HEK293 (cell line): ENCODE results near the gene SRRM1.

ENCODE experiments used
- CTCF ChIA-PET: fragments of 350-600 bp; formaldehyde crosslinking; extraction: SDS; loops from one replicate; lab custom pipeline; 2021; ENCODE audit warnings: antibody characterized with exemption; lab: Yijun Ruan, JAX
- POLR2A ChIA-PET: fragments of 300-600 bp; formaldehyde crosslinking; extraction: SDS; loops from one replicate; lab custom pipeline; 2020; ENCODE audit warnings: antibody characterized with exemption, inconsistent platforms; lab: Yijun Ruan, JAX
- H3K27ac ChIP-seq: fragments of 200-500 bp; sonication (Bioruptor generic); 2 replicates; pipeline ENCODE4 v1.5.1; 2014; ENCODE audit warnings: low read depth, low read length, control low read depth, inconsistent platforms; ENCODE audit errors: extremely low read depth
- H3K36me3 ChIP-seq, 2 experiments: fragments of 200-500 bp in 1 of 2; sonication (Bioruptor generic) in 1 of 2; 1 replicate in 1 of 2; 2 replicates in 1 of 2; pipeline ENCODE4 v1.5.1; 2014 to 2017; ENCODE audit warnings: inconsistent platforms in 2 of 2, low read length in 2 of 2; ENCODE audit not compliant: control insufficient read depth in 2 of 2, insufficient read depth in 1 of 2
- H3K4me1 ChIP-seq: fragments of 200-500 bp; sonication (Bioruptor generic); 2 replicates; pipeline ENCODE4 v1.5.1; 2014; ENCODE audit warnings: mild to moderate bottlenecking, low read length, inconsistent platforms; ENCODE audit not compliant: control insufficient read depth, insufficient read depth
- H3K4me3 ChIP-seq: 2 replicates; pipeline ENCODE4 v1.5.1; 2011; ENCODE audit warnings: low read depth, mild to moderate bottlenecking, control low read depth, low read length, moderate library complexity
- H3K9me3 ChIP-seq: fragments of 200-500 bp; sonication (Bioruptor generic); 2 replicates; pipeline ENCODE4 v1.5.1; 2014; ENCODE audit warnings: low read depth, low read length, inconsistent platforms; ENCODE audit not compliant: control insufficient read depth, insufficient read depth
- BCL6B ChIP-seq: fragments of 450-650 bp; formaldehyde crosslinking; IDR thresholded peaks from 2 replicates; pipeline ENCODE4 v1.5.1; 2017; ENCODE audit warnings: missing biosample characterization, missing genetic modification characterization
- CTCF ChIP-seq: fragments of 450-650 bp; formaldehyde crosslinking; IDR thresholded peaks from 2 replicates; pipeline ENCODE4 v1.5.1; 2016; ENCODE audit warnings: missing biosample characterization, missing genetic modification characterization
- HOXD13 ChIP-seq: sonication (generic); formaldehyde crosslinking; IDR thresholded peaks from 2 replicates; pipeline ENCODE4 v1.8.0; 2022; ENCODE audit warnings: missing genetic modification reagents, borderline replicate concordance
- KLF17 ChIP-seq: fragments of 450-650 bp; formaldehyde crosslinking; IDR thresholded peaks from 2 replicates; pipeline ENCODE4 v1.5.1; 2016; ENCODE audit warnings: missing biosample characterization, missing genetic modification characterization
- PRDM4 ChIP-seq: fragments of 450-650 bp; formaldehyde crosslinking; IDR thresholded peaks from 2 replicates; pipeline ENCODE4 v1.5.1; 2017; ENCODE audit warnings: missing biosample characterization, missing genetic modification characterization
- REPIN1 ChIP-seq: fragments of 450-650 bp; formaldehyde crosslinking; IDR thresholded peaks from 2 replicates; pipeline ENCODE4 v1.5.1; 2017; ENCODE audit warnings: missing biosample characterization, missing genetic modification characterization, low read depth
- ZNF132 ChIP-seq: fragments of 450-650 bp; formaldehyde crosslinking; IDR thresholded peaks from 2 replicates; pipeline ENCODE4 v1.5.1; 2017; ENCODE audit warnings: missing biosample characterization, missing genetic modification characterization, borderline replicate concordance
- ZNF169 ChIP-seq: fragments of 450-650 bp; formaldehyde crosslinking; IDR thresholded peaks from 2 replicates; pipeline ENCODE4 v1.5.1; 2016; ENCODE audit warnings: missing biosample characterization, missing genetic modification characterization
- ZNF18 ChIP-seq: fragments of 450-650 bp; formaldehyde crosslinking; IDR thresholded peaks from 2 replicates; pipeline ENCODE4 v1.5.1; 2016; ENCODE audit warnings: missing biosample characterization, missing genetic modification characterization
- ZNF248 ChIP-seq: fragments of 450-650 bp; formaldehyde crosslinking; IDR thresholded peaks from 2 replicates; pipeline ENCODE4 v1.5.1; 2017; ENCODE audit warnings: missing biosample characterization, missing genetic modification characterization
- ZNF362 ChIP-seq: fragments of 450-650 bp; formaldehyde crosslinking; IDR thresholded peaks from 2 replicates; pipeline ENCODE4 v1.5.1; 2016; ENCODE audit warnings: missing biosample characterization, missing genetic modification characterization
- ZNF449 ChIP-seq: fragments of 450-650 bp; formaldehyde crosslinking; IDR thresholded peaks from 2 replicates; pipeline ENCODE4 v1.5.1; 2017; ENCODE audit warnings: missing biosample characterization, mild to moderate bottlenecking, missing genetic modification characterization, moderate library complexity
- ZNF629 ChIP-seq: fragments of 450-650 bp; formaldehyde crosslinking; IDR thresholded peaks from 2 replicates; pipeline ENCODE4 v1.5.1; 2017; ENCODE audit warnings: missing biosample characterization, missing genetic modification characterization
- ZNF660 ChIP-seq: fragments of 450-650 bp; IDR thresholded peaks from 2 replicates; pipeline ENCODE4 v1.5.1; 2018; ENCODE audit warnings: missing biosample characterization, mild to moderate bottlenecking, missing genetic modification characterization
- ZNF707 ChIP-seq: fragments of 450-650 bp; formaldehyde crosslinking; IDR thresholded peaks from 2 replicates; pipeline ENCODE4 v1.5.1; 2016; ENCODE audit warnings: missing biosample characterization, missing genetic modification characterization
- ZNF785 ChIP-seq: fragments of 450-650 bp; formaldehyde crosslinking; IDR thresholded peaks from 2 replicates; pipeline ENCODE4 v1.5.1; 2016; ENCODE audit warnings: missing biosample characterization, missing genetic modification characterization
- ZNF830 ChIP-seq: fragments of 450-650 bp; IDR thresholded peaks from 2 replicates; pipeline ENCODE4 v1.5.0; 2018; ENCODE audit warnings: missing biosample characterization, missing genetic modification characterization, low read depth, mild to moderate bottlenecking, moderate library complexity
- ZSCAN30 ChIP-seq: fragments of 450-650 bp; IDR thresholded peaks from 2 replicates; pipeline ENCODE4 v1.5.1; 2018; ENCODE audit warnings: missing biosample characterization, mild to moderate bottlenecking, missing genetic modification characterization, moderate library complexity

Gene SRRM1

GRCh38 chr1:24707687-24708086, 64.6 kb downstream of the SRRM1 start:
- POLR2A ChIA-PET: interaction anchor here (1.0 kb wide), 1 partner anchor 13 kb away, joined by 3 read pairs; no protein-coding TSS in a partner anchor
- CTCF ChIA-PET: interaction anchor here (1.4 kb wide), 1 partner anchor 19 kb away, joined by 5 read pairs; no protein-coding TSS in a partner anchor
- Histone ChIP-seq H3K4me1 (peaks cover 6% of the 10 kb centered on the region; the same call in 1 of the 2 replicates), H3K9me3 (no peaks in the 10 kb centered on the region), H3K36me3 (no peaks in the 10 kb centered on the region), H3K4me3 (no peak overlapping the region), H3K27ac (no peak overlapping the region)
- no peak for TF ChIP-seq ZNF449 (tag by site-specific recombination)
- no peak for TF ChIP-seq ZNF169 (tag by site-specific recombination)
- TF ChIP-seq PRDM4 (tag by site-specific recombination): no peak
- TF ChIP-seq BCL6B (tag by site-specific recombination): no peak

- no peak overlapping the region for H3K4me3 ChIP-seq
- H3K36me3 ChIP-seq: no peaks in the 10 kb centered on the region
- TF ChIP-seq ZNF660 (tag by site-specific recombination) (no peak), ZNF362 (tag by site-specific recombination) (no peak), KLF17 (tag by site-specific recombination) (no peak), ZNF707 (tag by site-specific recombination) (no peak), ZNF132 (tag by site-specific recombination) (no peak), ZSCAN30 (tag by site-specific recombination) (no peak), REPIN1 (tag by site-specific recombination) (no peak), ZNF18 (tag by site-specific recombination) (no peak), ZNF248 (no peak), ZNF830 (tag by site-specific recombination) (no peak), ZNF629 (no peak), ZNF785 (tag by site-specific recombination) (no peak), HOXD13 (CRISPR knock-in tag) (no peak), CTCF (tag by site-specific recombination) (no peak)
- no peaks in the 10 kb centered on the region for H3K9me3 ChIP-seq
- peaks cover 6% of the 10 kb centered on the region; the same call in 1 of the 2 replicates for H3K4me1 ChIP-seq
- ChIA-PET POLR2A (interaction anchor here (0.7 kb wide), 1 partner anchor 205 kb away, joined by 3 read pairs; no protein-coding TSS in a partner anchor), CTCF (interaction anchor here (0.7 kb wide), 1 partner anchor 126 kb away, joined by 5 read pairs; no protein-coding TSS in a partner anchor)
- H3K27ac ChIP-seq: no peak overlapping the region
Measured at GRCh38 chr1:24708938-24709337, 65.8 kb downstream of the SRRM1 start.
